ENCODE measurements around the gene CD68. TPM values are rescaled to one million over a fixed set of nuclear protein-coding genes. Genes with fewer than 3 reads are reported as not detected.
"Not testable (repeated sequence)": the region's sequence is repeated elsewhere in the genome, so short reads cannot be mapped to it uniquely, and the experiment has no call there.

CD68 gene
- total RNA-seq, 4 donors from 2014 or later: 3.8 to 102 (median 35.1) TPM

DNA sequence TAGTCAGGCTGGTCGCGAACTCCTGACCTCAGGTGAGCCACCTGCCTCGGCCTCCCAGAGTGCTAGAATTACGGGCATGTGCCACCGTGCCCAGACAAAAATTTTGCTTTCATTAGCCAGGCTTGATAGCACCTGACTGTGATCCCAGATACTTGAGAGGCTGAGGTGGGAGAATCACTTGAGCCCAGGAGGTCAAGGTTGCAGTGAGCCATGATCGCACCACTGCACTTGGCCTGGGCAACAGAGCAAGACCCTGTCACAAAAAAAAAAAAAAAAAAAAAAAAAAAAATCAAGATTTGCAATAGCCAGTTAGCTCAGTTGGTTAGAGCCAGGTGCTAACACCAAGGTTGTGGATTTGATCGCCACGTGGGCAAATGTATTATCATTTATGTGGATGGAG, 41.4 kb downstream of the CD68 start:
- TF ChIP-seq, protein P1, sequence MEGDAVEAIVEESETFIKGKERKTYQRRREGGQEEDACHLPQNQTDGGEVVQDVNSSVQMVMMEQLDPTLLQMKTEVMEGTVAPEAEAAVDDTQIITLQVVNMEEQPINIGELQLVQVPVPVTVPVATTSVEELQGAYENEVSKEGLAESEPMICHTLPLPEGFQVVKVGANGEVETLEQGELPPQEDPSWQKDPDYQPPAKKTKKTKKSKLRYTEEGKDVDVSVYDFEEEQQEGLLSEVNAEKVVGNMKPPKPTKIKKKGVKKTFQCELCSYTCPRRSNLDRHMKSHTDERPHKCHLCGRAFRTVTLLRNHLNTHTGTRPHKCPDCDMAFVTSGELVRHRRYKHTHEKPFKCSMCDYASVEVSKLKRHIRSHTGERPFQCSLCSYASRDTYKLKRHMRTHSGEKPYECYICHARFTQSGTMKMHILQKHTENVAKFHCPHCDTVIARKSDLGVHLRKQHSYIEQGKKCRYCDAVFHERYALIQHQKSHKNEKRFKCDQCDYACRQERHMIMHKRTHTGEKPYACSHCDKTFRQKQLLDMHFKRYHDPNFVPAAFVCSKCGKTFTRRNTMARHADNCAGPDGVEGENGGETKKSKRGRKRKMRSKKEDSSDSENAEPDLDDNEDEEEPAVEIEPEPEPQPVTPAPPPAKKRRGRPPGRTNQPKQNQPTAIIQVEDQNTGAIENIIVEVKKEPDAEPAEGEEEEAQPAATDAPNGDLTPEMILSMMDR (IDR thresholded peaks at IDR 0.05): no peak
- no peak for TF ChIP-seq EP300 (IDR thresholded peaks at IDR 0.05; ENCODE audit: low read depth)
- no peak for TF ChIP-seq POLR2AphosphoS5 (IDR thresholded peaks at IDR 0.05)
- TF ChIP-seq POLR2A (IDR thresholded peaks at IDR 0.05): no peak
- whole genome bisulfite sequencing, 2 donors (ENCODE audit: low coverage in 1 of 2): 92 to 95% methylated on average over 3 to 8 of the region's 8 CpGs

DNA sequence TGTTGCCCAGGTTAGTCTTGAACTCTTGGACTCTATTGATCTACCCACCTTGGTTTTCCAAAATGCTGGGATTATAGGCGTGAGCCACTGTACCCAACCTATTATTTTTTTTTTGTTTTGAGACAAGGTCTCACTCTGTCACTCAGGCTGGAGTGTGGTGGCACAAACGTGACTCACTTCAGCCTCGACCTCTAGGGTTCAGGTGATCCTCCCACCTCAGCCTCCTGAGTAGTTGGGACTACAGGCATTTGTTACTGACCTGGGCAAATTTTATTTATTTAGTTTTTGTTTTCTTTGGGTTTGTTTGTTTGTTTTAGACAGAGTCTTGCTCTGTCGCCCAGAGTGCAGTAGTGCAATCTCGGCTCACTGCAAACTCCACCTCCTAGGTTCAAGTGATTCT, 44.2 kb downstream of the CD68 start:
- 77 to 86% methylated on average over 3 to 5 of the region's 5 CpGs for WGBS, 2 donors (ENCODE audit: low coverage in 1 of 2)
- intact Hi-C loops (cut with DNase I; ENCODE audit: low total_unique reads): no loop called here

More for the DNA sequence above, 41.4 kb downstream of the CD68 start:
- intact Hi-C loops (cut with DNase I; ENCODE audit: low total_unique reads) (no loop called here), in situ Hi-C loops (cut with MboI; ENCODE audit: low pct_ligation_motif_present in 1 of 4, low pct_unique_long_range_greater_than_20kb in 1 of 4, low sequenced_read_pairs in 3 of 4) (no loop called here)
- Histone ChIP-seq H3K27ac (no peak overlapping the region), H3K4me1 (no peaks in the 10 kb centered on the region), H3K36me3 (no peaks in the 10 kb centered on the region), H3K4me3 (no peak overlapping the region), H3K27me3 (no peaks in the 10 kb centered on the region), H3K9me3 (no peaks in the 10 kb centered on the region)
- DNase-seq: no peak

DNA sequence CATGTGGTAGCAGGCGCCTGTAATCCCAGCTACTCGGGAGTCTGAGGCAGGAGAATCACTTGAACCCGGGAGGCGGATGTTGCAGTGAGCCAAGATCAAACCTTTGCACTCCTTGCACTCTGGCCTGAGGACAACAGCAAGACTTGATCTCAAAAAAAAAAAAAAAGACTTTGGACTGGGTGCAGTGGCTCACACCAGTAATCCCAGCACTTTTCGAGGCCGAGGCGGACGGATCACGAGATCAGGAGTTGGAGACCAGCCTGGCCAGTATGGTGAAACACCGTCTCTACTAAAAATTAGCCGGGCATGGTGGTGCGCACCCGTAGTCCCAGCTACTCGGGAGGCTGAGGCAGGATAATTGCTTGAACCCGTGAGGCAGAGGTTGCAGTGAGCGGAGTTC, 46.3 kb downstream of the CD68 start:
- 96 to 100% methylated on average over 1 to 16 of the region's 16 CpGs for WGBS, 2 donors (ENCODE audit: low coverage in 1 of 2)
- in situ Hi-C loops (cut with MboI; ENCODE audit: low pct_ligation_motif_present in 1 of 4, low pct_unique_long_range_greater_than_20kb in 1 of 4, low sequenced_read_pairs in 3 of 4); intact Hi-C loops (cut with DNase I; ENCODE audit: low total_unique reads); H3K27ac ChIP-seq; H3K27me3 ChIP-seq; H3K4me3 ChIP-seq; H3K36me3 ChIP-seq; DNase-seq; H3K9me3 ChIP-seq: not testable (repeated sequence)
- H3K4me1 ChIP-seq: peaks cover 12 to 16% (median 15%) of the 10 kb centered on the region in 4 donors

More for the DNA sequence above, 44.2 kb downstream of the CD68 start:
- H3K4me3 ChIP-seq: no peak overlapping the region
- no peak for DNase-seq
- TF ChIP-seq, protein P1 (IDR thresholded peaks at IDR 0.05): no peak
- TF ChIP-seq POLR2A (IDR thresholded peaks at IDR 0.05) (no peak), EP300 (IDR thresholded peaks at IDR 0.05; ENCODE audit: low read depth) (no peak), POLR2AphosphoS5 (IDR thresholded peaks at IDR 0.05) (no peak)
- H3K36me3 ChIP-seq: no peaks in the 10 kb centered on the region
- H3K27me3 ChIP-seq: no peaks in the 10 kb centered on the region
- no peaks in the 10 kb centered on the region for H3K9me3 ChIP-seq
- in situ Hi-C loops (cut with MboI; ENCODE audit: low pct_ligation_motif_present in 1 of 4, low pct_unique_long_range_greater_than_20kb in 1 of 4, low sequenced_read_pairs in 3 of 4): no loop called here
- H3K27ac ChIP-seq: no peak overlapping the region
- H3K4me1 ChIP-seq: peaks cover 12 to 16% (median 15%) of the 10 kb centered on the region in 4 donors

DNA sequence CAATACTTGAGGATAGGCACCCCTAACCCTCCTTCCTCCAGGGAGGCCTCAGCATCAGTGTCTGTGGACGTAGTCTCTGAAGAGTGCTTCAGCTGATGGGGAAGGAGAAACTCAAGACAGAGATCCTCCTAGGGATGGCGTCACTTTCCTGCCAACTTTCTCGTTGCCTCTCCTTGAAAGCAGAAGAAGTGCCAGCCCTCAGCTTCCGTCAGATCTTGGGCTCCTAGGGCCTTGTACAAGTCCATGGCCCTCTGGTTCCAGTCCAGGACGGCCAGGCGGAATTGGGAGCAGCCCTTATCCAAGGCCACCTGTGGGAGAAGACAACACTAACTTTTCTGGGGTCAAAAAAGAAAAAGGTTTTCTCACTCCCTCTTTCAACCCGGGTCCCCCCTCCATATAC, 46.9 kb downstream of the CD68 start:
- WGBS, 2 donors (ENCODE audit: low coverage in 1 of 2): 76 to 97% methylated on average over 3 to 7 of the region's 7 CpGs
- TF ChIP-seq POLR2AphosphoS5 (IDR thresholded peaks at IDR 0.05) (no peak), POLR2A (IDR thresholded peaks at IDR 0.05) (no peak), EP300 (IDR thresholded peaks at IDR 0.05; ENCODE audit: low read depth) (no peak)
- TF ChIP-seq, protein P1 (IDR thresholded peaks at IDR 0.05): no peak
- Histone ChIP-seq H3K4me1 (peaks cover 12 to 16% (median 15%) of the 10 kb centered on the region in 4 donors), H3K27ac (peak overlapping the region in 2 of 4 donors; percentile 91 to 92), H3K36me3 (no peaks in the 10 kb centered on the region), H3K4me3 (peak overlapping the region in 1 of 4 donors; percentile 70), H3K27me3 (no peaks in the 10 kb centered on the region), H3K9me3 (no peaks in the 10 kb centered on the region)
- DNase-seq: no peak
- in situ Hi-C loops (cut with MboI; ENCODE audit: low pct_ligation_motif_present in 1 of 4, low pct_unique_long_range_greater_than_20kb in 1 of 4, low sequenced_read_pairs in 3 of 4) (no loop called here), intact Hi-C loops (cut with DNase I; ENCODE audit: low total_unique reads) (no loop called here)

DNA sequence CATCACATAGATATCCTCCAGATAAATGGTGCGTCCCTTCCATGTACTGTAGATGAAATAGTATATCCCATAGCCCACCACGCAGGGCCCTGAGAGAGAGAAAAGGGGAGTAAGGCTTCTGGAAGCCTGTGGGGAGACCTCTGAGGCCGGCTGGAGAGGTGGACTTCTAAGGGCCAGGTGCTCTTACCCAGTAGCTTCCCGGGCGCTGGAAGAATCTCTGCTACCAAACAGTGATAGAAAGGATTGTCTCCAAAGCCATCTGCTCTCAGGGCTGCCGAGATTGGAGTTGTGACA, 47.5 kb downstream of the CD68 start:
- peak overlapping the region; percentile 91 to 96 (median 93) for H3K27ac ChIP-seq
- H3K36me3 ChIP-seq: no peaks in the 10 kb centered on the region
- in situ Hi-C loops (cut with MboI; ENCODE audit: low pct_ligation_motif_present in 1 of 4, low pct_unique_long_range_greater_than_20kb in 1 of 4, low sequenced_read_pairs in 3 of 4) (no loop called here), intact Hi-C loops (cut with DNase I; ENCODE audit: low total_unique reads) (no loop called here)
- peak overlapping the region; percentile 70 to 88 (median 82) for H3K4me3 ChIP-seq
- H3K9me3 ChIP-seq: no peaks in the 10 kb centered on the region
- no peaks in the 10 kb centered on the region for H3K27me3 ChIP-seq
- 20% methylated on average over 6 of the region's 6 CpGs; no CpG with 5 or more reads in 1 of the 2 donors for WGBS, 2 donors (ENCODE audit: low coverage in 1 of 2)
- H3K4me1 ChIP-seq: peaks cover 12 to 16% (median 15%) of the 10 kb centered on the region in 4 donors
- DNase-seq: no peak
- TF ChIP-seq, protein P1 (IDR thresholded peaks at IDR 0.05): no peak
- TF ChIP-seq EP300 (IDR thresholded peaks at IDR 0.05; ENCODE audit: low read depth) (no peak), POLR2AphosphoS5 (IDR thresholded peaks at IDR 0.05) (no peak), POLR2A (IDR thresholded peaks at IDR 0.05) (no peak)
